HG03571 (cell line): Measurements from ENCODE around the gene MARS1.
"Not testable (repeated sequence)": the region's sequence is repeated elsewhere in the genome, so short reads cannot be mapped to it uniquely, and the experiment has no call there.

Experiments
- ATAC-seq: cut with Tn5 transposase; IDR thresholded peaks from one replicate; pipeline ENCODE4 v1.9.1; 2021; ENCODE audit not compliant: unreplicated experiment

The MARS1 gene

DNA sequence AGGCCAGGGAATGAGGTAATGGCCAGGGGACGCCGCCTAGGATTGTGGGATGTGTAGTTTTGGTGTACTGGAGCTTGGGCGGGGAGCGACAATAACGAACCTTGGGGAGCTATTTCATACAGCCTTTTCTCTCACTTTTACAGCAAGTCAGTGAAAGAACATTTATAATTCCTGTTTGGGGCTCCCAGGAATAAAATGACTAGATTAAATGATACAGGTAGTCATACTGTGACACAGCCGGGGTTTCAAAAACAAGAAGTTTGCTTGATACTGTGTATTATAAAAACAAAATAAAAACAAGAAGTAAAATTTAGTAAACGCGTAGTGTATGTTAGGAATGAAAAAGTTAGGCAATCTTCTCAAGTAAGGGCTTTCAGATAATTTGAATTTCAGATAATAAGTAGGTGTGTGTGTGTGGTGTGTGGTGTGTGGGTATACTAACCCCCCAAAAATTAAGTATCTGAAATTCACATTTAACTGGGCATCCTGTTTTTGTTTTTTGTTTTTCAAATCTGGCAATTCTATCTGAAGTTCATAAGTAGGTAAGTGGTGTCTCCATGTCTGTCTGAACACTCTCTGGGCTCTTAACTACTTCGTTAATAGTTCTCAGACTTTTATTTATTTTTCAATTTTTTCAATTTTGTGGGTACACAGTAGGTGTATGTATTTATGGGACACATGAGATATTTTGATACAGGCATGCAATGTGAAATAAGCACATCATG is 59.6 kb downstream of the MARS1 start:
- no peak for ATAC-seq

DNA sequence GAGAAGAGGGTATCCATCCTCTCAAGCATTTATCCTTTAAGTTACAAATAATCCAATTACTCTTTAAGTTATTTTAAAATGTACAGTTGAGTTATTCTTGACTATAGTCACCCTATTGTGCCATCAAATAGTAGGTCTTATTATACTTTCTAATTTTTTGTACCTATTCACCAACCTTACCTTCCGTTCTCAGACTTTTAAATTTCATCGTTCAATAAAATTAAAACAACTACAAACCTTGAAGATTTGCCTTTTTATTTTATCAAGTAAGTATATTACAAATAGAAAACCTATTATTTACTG is 60.1 kb downstream of the MARS1 start:
- ATAC-seq = no peak

DNA sequence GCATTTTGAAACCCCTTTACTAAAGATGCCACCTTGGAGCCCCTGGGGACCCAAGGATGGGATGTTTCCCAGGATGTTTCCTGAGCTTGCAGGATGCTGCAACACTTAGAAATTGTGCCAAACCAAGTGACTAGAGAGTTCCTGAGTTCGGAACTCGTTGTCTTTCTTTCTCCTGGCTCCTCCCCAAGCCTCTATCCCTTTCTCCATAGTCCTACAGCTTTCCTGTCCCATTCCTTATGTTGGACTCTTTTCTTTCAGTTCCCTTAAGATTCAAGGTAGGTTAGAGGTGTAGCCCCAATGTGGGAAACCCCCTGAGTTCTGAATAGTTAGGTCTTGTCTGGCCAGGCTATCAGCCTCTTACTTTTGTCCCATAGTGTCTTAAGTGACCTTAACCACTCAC is 60.6 kb downstream of the MARS1 start:
- no peak for ATAC-seq

DNA sequence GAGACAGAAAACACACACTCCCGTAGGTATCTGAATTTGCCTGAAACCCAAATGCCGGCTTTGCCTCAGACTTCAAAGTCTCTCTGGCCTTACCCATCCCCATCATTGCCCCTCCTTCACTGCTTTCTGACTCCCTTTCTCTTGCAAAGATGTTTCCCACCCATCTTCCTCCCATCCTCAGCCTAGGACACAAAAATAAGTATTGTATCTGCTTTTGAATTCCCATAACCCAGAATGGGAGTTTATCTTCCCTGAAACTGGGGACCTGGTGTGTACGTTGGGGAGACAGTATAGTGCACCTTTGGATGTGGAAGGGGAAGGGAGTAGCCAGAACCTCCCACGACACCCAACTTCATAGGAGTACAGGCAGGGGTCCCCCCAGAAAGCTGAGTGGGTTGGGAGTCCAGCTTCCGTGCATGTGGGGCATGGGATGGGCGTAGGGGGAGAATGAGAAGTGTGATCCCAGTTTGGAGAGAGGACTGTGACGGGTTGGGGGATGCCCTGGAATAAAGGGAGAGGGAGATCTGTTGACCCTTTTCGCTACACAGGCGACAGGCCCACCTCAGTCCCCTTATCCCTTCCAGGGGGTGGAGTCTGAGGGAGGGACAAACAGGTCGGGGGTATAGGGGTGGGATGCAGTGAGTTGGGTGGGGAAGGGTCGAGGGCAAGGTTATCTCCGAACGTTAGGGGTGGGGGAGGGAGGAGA is 61.5 kb downstream of the MARS1 start:
- no peak for ATAC-seq

DNA sequence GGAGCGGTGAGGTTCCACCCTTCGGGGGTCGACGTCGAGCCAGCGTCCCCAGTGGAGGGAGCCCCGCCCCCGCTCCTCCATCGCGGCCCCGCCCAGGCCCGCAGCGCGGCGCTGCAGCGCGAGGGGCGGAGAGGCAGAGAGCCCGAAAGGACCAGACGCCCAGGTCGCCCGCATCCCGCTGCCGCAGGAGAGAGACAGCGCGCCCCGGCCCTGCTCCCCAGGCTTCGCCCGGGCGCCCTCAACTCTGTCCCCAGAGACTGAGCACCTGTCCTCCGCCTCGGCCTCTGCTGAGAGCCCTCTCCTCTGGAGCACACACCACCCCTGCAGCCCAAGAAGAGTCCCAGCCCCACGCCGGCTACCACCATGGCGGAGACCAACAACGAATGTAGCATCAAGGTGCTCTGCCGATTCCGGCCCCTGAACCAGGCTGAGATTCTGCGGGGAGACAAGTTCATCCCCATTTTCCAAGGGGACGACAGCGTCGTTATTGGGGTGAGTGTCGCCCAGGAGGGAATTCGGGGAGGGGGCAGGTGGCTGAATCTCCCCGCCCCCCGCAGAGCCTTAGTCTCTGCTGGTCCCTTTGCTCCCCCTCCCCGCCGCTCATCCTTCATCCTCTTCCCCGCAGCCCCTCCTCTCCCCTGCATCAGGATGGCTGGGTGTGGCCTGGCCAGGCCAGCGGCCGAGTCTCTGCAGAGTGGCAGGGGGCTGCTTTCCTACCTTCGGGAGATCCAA is 62.2 kb downstream of the MARS1 start, which contains the start of gene KIF5A:
KIF5A (plus strand) TSS at position 136 of the 732 bp plus-strand sequence; CDS start at position 364, 228 bp downstream.
- ATAC-seq = no peak

DNA sequence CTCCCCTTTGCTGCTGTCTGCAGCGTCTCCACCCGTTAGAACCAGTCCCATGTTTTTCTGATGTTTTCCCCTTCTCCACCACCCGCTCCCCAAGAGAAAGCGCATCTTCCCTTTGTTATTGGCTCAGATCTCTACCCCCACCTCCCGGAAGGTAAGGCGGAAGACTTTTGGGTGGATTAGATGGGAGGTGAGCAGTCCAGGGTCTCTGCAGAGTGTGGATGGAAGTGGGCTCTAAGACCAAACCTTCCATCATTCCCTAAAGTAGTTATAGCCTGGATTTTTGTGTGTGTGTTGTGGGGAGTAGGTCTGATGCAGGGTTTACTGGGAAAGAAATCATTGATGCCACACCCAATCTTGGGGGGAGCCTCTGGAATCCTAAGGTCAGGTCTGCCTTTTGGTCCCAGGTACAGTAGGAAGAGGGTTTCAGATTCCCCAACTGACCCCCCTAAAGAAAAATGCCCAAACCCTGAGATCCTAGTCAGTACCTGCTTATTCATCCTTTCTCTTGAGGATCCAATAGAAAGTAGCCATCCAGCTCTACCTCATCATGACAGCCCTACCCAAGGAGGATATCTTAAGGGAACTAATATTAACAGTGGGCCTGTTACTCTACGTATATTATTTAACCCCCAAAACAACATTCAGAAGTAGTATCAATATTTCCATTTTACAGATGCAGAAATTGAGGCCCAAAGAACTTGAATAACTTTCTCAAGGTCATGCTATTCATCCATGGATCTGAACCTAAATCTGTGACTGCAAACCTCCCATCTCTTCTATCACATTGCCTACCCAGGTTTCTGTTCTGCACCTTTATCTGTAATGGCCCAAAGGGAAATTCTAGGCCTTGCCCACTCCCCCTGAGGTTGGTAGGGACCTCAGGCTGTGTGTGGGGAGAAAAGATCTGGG is 63.0 kb downstream of the MARS1 start:
- no peak for ATAC-seq

DNA sequence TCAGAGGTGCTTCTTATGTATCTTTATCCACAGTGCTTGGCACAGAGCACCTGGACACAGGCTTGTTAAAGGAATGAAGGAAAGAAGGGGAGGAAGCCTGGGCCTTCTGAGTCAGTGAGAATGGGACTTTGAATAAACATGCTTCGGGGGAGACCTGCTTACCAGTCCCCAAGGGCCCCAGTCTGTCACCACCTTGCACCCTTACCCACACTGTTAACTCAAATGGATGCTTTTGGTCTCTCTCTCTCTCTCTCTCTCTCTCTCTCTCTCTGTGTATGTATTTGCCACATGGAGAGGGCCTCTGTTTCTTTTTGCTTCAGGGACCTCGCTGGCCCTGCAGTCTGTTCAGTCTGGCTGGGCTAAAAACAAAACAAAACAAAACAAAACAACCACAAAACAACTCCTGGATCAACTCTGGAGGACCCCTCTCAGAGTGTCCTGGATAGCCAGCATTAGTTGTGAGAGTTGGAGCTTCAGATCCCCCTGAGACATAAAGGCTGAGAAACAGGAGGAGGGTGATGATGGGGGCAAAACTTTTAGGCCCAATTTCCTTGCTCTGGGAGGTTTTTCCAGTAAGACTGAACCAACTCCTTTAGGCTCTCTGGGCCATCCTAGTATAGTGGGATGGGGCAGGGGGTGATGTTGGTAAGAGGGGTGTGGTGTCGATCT is 63.9 kb downstream of the MARS1 start:
- no peak for ATAC-seq

DNA sequence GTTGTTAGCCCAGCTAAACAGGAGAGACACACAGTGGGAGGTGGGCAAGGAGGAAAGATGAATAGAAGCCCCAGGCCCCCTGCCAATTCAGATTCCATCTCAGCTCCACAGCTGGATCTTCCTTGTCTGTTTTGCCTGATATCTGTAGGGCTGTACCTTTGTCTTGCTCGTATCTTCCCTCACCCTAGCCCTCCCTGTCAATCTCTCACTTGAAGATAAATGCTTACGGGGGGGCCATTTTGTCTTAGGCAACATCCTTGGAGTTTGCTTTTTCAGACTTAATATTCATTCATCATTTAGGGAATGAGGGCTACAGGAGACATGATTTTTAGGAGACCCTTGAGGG is 64.4 kb downstream of the MARS1 start:
- ATAC-seq = no peak

DNA sequence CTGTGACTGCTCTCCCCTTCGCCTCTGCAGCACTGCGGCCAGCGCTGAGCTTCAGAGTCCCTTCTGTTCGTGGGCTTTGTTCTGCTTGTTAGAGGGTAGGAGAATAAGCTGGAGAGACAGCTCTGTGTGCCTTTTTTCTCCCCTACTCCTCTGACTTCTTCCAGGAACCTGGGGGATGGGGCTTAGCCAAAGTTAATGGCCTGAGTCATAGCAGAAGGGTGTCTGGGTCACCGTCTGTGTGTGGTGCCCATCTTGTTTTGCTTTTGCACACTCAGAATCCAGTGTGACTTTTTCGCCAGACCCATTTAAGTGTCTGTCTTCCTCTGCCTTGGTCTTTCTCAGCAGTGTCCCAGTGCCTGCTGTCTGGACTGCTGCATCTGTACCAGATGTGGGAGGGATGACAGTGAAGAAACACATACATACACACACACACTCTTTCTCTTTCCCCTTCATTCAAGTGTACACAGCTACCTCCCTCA is 65.0 kb downstream of the MARS1 start:
- ATAC-seq = no peak

DNA sequence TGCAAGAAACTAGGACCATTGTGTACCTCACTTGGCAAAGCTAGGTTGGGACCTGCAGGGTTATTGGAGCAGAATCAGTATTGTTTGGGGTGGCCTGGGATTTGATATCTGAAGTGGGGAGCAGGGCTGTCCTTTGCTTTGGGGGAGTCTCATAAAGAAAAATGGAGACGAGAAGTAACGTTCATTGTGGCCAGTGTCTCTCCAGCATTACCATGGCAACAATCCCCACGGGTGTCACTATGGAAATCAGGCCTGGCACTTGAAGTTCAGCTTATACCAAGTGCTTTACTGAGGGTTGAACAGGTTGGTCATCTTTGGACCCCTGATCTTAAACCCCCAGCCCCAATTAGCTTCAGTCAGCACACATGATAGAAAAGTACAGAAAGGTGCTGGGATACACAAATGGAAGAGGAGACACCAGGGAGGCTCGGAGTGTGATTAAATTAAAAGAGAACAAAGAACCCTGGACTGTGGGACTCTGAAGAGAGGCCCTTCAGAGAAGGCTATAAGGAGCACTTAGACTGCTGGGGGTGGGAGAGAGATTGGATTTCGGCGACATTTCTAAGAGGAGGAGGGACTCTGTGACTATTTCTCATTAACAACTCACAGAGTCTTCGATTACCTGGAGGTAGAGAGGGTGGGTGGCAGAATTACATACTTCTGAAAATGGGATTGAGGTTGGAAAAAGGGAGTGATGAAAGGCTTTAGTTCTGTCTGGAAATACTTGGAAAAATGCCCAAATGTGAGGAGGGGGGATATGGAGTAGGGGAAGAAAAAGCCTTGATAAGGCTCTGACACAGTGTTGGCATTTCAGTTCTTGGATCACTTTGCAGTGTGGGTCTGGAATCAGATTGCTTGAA is 65.7 kb downstream of the MARS1 start:
- no peak for ATAC-seq

DNA sequence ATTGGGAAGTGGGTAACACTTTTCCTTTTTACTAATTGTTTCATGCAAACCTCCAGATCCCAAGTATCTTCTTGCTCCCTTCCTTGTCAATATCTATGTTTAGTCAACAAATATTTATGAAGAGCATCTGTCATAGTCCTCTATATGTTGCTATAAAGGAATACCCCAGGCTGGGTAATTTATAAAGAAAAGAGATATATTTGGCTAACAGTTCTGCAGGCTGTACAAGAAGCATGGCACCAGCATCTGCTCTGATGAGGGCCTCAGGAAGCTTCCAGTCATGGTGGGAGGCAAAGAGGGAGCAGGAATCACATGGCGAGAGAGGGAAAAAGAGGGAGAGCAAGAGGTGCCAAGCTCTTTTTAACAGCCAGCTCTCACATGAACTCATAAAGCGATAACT is 66.6 kb downstream of the MARS1 start:
- no peak for ATAC-seq

DNA sequence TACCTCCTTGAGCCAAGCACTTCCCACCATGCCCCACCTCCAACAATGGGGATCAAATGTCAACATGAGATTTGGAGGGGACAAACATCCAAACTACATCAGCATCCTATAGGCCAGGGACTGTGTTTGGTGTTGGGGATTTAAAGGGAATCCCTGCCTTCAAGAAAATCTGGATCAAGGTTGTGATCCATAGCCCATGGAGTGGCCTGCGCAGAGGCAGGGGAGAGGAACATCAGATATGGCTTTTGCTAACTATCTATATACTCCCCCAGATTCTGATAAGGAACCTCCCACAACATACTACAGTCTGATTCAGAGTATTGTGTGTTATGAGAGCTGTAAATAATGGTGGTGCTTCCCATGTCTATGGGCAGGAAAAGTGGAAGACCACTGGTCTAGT is 67.0 kb downstream of the MARS1 start:
- no peak for ATAC-seq

DNA sequence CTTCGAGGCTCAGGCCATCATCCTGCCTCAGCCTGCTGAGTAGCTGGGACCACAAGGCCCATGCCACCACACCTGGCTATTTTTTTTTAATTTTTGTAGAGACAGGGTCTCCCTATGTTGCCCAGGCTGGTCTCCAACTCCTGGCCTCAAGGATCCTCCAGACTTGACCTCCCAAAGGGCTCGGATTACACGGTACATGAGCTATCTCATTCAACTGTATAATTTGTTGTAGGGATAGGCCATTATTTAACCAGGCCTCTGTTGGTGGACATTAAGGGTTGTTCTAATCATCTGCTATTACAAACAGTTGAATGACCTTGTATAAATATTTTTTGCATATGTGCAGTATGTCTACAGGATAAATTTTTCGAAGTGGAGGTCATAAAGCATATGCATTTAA is 71.0 kb downstream of the MARS1 start:
- no peak for ATAC-seq

DNA sequence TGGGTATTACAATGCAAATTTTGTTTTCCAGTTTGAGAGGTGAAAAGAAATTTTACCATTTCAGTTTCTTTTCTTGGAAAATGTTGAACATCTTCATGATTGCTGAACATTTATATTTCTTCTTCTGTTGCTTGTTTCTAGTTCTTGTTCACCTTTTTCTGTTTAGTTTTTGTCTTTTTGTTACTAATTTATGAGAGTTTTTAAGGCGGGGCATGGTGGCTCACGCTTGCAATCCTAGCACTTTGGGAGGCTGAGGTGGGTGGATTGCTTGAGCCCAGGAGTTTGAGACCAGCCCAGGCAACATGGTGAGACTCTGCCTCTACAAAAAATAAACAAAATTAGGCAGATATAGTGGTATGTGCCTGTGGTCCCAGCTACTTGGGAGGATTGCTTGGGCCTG is 72.6 kb downstream of the MARS1 start:
- no peak for ATAC-seq

DNA sequence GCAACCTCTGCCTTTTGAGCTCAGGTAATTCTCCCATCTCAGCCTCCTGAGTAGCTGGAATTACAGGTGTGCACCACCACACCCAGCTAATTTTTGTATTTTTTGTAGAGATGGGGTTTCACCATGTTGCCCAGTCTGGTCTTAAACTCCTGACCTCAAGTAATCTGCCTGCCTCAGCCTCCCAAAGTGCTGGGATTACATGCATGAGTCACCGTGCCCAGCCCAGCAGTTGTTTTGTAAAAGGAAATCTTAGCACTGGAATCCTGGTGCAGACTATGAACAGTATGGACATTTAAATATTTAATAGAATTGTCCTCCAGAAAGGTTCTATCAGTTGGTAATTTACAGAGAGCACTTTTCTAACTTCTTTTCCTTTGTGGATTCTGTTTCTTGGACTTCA is 73.2 kb downstream of the MARS1 start:
- not testable (repeated sequence) for ATAC-seq

DNA sequence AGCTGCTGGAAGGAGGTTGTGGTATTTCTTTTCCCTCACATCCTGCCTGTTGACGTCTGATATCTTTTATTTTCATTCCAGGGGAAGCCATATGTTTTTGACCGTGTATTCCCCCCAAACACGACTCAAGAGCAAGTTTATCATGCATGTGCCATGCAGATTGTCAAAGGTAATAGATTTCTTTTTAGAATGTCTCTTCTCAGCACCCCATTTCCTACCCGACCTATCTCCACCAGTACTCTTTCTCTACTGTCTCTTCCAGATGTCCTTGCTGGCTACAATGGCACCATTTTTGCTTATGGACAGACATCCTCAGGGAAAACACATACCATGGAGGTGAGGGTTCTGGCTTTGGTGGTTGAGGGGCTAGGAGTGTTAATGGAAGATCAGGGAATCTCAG is 75.5 kb downstream of the MARS1 start:
- no peak for ATAC-seq

DNA sequence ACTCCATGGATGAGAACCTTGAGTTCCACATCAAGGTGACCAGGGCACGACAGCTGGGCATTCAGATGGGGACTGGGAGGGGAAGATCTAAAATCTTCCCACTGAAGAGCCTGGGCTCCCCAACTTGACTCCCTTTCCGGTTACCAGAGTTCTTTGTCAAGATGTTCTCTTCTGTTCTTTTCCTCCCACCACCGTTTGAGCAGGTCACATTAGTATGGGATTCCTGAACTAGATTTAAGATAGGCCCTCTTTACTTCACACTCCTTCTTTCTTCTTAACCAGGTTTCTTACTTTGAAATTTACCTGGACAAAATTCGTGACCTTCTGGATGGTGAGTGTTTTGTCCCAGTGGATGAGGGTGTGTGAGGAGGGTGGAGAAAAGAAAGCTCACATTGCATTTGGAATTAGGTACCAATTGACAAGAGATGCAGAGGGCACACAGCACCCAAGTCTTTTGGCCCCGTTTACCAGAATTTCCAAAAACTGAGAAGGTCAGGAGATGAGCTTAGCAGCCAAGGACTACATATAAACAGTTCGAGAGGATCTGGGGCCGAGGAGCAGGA is 76.4 kb downstream of the MARS1 start:
- ATAC-seq = no peak
